T1000 (cell line): Measurements from ENCODE around the gene WNT3.
A peak's percentile ranks its signal among the peaks of the same experiment; 100 is the strongest.
"Not testable (repeated sequence)": the region's sequence is repeated elsewhere in the genome, so short reads cannot be mapped to it uniquely, and the experiment has no call there.

ENCODE experiments used
- DNase-seq: peaks from one replicate; lab custom pipeline; 2025; ENCODE audit warnings: mixed read lengths; lab: John Stamatoyannopoulos, UW

The WNT3 gene

DNA sequence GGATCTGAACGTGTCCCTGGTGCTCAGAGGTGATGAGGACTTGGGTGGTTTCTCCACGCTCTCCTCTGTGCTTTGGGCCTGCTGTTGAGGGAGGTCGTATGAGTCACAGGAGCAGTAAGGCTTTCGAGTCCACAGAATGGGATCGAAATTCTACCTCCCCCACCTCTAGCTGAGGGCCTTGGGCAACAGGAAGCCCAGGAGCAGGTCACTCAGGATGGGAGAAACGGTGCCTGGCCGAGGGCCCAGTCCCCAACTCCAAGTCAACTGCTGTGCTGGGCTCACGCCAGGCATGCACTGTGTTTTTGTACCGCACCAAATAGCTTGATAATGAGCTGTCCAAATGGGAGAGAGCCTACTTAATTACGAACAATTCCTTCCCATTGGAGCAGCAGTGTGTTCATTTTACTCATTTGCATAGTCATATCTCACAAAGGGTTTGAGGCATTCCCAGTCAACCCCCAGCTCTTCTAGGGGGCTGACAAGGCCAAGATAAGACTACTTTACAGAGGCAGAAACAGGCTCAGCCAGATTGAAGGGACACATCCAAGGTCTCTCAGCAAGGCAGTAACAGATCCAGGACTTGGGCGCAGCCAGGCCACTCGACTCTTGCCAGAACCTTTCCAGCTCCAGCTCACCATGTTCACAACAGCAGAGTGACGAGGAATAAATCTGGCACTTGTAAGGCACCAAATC, 53.6 kb downstream of the WNT3 start:
- peak; percentile 88 for DNase-seq

DNA sequence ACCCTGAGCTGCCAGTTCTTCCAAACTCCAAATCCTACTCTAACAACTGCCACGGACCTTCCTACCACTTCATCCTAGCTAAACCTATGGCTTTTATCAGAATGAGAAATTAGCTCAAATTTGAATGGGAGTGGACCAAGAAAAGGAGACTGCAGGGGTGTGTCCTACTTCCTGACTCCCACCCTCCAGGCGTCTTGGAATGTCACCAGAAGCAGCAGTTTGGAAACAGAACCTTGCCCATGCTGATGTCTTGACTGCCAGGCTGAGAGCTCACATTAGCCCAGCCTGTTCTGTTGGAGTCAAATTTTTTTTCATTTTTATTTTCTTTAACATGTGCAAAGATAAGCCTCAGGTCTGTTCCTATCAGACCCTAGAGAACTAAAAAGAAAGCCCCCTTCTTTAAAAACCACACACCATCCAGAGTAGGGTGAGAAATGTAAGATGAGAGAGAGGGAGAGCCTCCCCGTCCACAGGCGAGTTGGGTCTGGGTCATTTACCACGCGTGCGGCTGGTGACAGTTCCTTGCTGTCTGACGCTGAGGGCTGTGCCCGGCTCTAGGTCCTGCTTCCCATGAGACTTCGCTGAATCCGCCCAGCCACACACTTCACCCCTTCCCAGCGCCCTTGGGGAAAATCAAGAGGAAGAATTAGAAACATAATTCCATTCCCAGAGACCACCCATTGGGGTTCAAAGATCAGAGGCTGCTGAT, 54.3 kb downstream of the WNT3 start:
- DNase-seq, result no peak

DNA sequence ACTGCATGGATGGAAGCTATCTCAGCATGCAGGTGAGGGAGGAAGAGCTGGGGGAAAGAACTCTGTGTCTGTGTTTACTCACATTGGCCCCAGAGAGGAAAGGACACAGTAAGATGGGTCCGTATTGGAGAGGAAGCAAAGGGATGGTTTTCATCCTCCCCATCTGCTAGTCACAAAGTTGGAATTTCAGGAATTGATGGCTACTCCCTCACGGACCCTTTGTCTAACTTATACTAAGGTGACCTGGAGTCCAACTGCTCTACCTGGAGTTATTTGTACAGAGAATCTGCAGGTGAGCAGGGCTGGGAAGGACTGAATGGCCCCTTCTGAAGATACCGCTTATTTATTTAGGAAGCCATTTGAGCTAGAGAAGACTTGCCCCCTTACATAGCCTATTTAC, 55.1 kb downstream of the WNT3 start:
- DNase-seq, result no peak

DNA sequence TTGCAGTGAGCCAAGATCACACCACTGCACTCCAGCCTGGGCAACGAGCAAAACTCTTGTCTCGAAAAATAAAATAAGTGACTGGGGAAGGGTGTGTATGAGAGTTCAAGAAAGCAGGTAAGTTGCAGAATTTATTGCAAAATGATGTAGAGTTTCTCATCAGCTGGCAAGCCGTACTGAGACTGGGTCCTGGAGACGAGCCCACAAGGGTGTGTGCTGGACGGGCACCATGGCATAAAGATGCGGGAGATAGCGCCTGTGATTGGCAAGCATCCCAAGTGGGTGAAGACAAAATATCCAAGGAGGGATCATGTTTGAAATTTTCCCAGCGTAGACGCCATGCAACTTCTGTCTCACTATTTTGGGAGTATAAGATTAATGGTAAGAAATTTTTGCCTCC, 59.4 kb downstream of the WNT3 start:
- DNase-seq, result no peak

DNA sequence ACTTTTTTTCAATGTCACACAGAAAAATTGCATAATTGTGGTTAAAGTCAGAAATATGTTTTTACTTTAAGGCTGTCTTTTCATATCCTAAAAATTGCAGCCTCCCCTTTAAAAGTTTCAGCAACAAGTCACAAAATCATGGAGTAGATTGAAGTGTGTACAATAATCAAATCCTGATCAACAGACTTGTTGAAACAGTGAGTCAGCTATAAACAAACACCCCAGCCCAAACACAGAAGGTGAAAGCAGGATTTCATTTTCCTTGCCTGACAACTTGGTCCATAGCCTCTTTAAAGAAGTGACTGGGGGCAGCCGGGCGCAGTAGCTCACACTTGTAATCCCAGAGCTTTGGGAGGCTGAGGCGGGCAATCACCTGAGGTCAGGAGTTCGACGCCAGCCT, 59.9 kb downstream of the WNT3 start:
- DNase-seq, result no peak

DNA sequence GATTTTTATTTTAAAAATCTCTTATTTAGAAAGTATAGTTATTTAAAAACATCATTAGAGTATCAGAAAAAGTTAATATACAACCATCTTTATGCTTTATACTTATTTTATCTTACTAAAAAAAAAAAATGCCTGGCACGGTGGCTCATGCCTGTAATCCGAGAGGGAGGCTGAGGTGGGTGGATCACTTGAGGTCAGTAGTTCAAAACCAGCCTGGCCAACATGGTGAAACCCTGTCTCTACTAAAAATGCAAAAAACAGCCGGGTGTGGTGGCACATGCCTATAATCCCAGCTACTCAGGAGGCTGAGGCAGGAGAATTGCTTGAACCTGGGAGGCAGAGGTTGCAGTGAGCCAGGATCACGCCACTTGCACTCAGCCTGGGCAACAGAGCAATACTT, 60.9 kb downstream of the WNT3 start:
- not testable (repeated sequence) for DNase-seq

DNA sequence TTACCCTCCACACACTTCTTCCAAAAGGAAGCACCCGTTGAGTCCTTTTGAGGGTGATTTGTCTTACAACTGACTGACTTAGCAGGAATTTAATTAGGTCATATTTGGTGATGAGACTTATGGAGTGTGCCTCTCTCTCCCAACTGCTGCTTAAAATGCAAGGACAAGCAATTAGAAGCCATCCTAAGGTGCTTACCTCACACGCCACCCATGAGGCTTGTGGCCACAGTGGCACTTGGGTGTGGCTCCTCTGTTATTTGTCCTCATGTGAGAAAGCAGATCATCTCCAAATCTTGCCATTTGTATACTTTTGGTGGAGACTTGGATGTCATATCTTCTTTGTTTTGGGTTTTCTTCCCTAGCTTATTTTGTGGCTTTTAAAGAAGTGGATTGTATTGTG, 61.6 kb downstream of the WNT3 start:
- DNase-seq, result no peak

DNA sequence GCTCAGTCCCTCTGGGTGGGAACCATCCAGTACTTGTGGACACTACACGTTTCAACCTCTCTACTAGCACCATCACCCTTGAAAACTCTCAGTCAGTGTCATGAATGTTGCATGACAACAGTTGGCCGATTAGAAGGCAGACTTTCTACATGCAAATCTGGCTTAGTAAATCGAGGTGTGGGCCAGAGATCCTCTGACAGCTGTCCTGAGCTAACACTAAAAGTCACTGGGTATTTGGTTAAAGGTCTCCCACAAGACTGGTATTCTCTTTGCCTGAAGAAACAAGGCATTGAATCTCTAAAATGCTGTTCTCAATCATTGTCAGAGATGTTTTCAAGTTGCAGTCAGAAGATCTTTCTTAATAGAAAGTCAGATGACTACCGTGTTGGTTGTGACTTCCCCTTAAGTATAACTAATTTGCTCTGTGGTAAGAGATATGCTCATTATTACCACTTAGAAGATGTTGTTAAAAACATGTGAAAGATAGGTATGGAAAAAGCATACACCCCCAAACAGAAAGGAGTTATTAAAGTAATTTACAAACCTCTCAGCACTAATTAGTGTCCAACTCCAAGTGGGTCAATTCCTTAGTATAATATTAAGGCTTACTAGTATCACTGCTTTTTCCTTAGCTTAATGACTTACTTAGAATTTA, 62.3 kb downstream of the WNT3 start:
- DNase-seq, result no peak

DNA sequence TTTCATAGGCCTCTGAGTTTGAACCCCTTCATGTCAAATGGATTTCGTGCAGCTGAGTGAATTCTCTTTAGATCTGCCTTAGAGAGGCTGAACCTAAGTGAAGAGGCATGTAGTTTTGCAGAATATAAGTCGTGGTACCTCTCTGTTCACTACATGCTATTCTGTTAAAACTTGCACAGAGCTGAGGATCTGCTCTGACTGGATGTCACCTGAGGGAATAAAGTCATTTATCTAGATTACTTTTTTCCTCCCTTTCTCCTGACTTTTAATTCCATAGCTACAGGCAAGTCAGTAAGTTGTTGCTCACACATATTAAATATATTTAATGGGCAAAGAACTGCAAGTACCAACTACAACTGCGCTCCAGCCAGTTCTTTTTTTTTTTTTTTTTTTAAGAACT, 64.7 kb downstream of the WNT3 start:
- DNase-seq, result no peak

DNA sequence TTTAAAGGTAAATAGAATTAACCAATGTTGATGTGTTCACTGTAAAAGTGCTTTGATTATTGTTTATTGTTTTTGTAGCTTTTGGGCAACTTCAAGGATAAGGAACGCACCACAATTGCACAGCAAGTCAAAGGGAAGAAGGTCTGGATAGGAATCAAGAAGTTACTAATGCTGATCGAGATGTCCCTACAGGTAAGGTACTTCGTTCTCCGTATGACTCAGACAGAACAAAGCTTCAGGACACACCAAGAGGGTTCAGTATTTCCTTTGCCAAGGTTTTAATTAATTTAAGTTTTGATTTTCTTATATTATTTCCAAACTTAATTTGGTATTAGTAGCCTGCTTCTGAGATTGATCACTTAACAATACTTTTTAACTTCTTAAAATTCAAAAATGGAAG, 67.1 kb downstream of the WNT3 start:
- DNase-seq, result no peak

DNA sequence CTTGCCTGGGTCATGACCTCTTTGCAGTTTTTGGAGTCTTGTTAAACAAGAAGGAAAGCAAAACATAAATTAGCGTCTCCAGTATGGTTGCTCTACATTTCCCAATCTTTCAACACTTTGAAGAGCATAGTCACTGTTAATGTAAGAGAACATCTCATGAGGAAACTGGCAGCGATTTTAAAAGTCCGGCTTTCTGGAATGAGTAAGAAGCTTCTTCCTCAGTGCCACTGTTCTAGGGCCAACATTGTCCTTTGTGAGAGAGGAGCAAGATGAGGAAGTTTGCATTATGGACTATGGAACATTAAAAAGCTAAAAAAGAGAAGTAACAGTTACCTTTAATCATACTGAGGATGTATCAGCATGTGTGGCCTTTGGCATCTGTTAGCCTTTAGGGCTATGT, 73.1 kb downstream of the WNT3 start:
- no peak for DNase-seq

DNA sequence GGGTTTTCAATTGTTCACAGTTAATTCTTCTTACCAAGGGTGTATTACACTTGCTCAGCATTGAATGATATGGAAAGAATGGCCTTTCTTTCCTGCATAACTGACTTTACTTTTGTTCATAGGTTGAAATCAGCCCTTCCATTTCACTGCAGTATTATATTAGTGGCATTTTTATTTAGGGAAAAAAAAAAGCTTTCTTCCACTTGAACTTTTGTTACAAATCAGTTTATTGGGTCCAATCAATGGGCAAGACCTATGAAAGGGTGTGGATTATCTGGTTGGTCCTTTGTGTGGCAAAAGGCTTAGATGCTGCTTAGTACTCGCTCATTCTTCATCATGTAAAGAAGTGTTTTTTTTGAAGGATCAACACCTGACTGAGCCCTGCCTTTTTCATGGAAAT, 74.1 kb downstream of the WNT3 start:
- DNase-seq, result no peak

DNA sequence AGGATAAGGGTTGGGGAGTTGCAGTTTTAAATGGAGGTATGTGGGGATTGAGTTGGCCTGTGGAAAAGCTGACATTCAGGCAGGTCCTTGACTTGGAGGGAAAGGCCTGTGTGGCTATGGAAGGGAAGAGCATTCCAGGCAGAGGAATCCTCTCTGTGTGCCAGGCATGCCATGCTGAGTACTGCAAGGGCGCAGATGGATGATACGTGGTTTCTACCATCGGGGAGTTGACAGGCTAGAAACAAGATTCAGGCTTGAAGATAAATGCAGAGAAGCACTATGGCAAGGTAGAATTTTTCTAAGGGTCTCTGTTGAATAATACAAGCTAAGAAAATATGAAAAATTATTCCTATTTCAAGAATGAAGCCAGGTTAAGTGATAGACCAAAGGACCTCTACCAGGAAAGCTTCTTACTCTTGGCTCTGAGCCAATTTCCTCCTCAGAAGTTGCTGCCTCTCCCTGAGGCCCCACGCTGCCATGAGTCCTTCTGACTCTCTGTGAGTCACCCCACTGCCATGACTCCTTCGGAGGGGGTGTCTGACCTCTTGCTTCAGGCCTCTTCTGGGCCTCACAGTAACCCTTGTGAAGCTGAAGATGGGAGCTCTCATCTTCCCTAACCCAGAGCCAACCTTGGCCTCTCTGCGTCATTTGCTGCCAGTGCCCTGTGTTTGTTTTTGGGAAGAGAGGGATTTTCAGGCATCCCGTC, 75.8 kb downstream of the WNT3 start:
- peak; percentile 70 for DNase-seq

DNA sequence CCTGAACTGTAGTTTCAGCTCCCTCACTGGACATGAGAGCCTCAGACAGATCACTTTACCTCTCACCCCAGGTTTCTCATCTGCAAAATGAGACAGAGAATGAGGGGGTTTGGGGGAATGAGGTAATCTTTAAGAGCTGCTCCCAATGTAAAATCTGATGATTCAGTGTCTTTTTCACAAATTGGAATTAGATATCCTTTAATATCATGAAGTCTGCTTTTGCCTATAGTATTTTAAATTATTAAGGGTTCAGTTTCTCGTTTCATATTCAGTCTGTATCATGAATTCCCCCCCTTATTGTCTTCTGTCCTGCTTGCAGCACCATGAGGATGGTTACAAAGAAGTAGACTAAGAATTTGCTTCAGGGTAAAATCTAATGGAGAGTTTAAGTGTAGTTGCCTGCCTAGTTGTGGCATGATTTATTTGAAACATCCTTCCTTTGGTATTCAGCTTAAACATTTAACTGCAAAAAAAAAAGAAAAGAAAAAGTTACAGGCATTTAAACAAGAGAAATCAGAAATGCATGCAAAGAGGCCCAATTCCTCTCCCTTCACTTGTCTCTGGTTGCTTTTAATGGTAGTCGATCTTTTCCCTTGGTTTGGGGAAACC, 77.3 kb downstream of the WNT3 start:
- DNase-seq, result no peak

DNA sequence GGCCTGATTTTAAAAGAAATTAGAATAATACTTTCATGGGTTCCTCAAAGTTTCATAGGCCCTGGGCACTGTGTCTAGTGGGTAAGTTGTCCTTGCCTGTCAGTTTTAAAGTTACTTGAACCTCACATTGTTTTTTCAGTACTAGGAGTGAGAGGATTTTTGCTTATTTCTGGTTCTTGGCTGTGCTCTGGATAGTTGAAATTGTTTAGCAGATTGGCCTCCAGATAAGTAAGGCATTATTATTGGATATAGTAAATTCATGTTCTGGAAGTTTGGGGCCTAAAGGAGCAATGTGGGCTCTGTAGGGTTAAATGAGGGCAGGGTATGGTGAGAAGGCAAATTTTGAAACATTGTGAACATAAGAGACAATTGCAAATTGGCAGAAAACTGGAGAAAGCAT, 78.5 kb downstream of the WNT3 start:
- DNase-seq, result no peak

DNA sequence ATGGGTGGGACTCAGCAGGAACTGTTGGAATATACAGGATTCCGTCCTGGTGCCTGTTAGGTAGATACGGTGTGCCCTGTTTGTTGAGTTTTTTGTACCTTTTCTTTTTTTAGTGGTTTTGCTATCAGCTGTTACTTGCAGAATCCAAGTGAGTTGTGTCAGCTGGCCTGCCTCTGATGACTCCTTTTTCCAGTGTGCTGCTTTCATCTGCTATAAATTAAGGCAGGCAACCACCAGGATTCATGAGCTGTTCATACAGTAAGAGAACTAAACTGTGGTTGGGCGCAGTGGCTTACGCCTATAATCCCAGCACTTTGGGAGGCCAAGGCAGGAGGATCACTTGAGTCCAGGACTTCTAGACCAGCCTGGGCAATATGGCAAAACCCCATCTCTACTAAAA, 79.9 kb downstream of the WNT3 start:
- no peak for DNase-seq

DNA sequence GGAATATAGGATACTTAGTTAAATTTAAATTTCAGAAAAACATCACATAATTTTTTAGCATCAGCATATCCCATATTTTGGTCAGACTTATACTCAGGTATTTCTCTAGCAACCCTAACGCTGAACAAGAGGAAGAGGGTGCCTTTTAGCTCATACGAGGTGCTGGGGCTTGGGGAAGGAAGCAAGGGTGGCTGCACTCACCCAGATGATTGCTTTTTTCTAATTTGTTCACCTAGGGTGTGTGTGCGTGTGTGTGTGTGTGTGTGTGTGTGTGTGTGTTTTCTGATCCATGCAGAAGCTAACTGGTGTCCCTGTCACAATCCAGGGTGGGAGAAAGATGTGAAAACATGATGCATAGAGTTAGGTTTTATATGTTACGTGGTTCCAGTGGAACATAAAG, 81.2 kb downstream of the WNT3 start:
- DNase-seq, result no peak

DNA sequence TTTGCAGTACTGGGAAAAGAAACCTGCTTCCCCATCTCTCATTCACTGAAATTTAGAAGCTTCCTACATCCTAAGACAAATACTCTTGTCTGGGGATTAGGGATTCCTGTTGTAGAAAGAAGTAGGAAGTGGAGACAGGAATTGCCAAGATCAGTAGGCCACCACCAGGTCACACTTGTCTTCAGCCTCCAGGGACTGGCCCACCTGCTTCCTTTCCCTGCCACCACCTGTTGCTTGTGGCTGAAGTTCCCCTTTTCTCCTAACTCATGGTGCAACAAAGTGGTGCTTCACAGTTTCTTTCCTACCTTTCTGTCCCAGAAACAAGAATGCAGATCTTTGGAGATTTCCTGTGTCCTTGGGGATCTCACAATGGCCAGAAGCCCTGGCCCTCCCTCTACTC, 82.4 kb downstream of the WNT3 start:
- DNase-seq, result no peak

DNA sequence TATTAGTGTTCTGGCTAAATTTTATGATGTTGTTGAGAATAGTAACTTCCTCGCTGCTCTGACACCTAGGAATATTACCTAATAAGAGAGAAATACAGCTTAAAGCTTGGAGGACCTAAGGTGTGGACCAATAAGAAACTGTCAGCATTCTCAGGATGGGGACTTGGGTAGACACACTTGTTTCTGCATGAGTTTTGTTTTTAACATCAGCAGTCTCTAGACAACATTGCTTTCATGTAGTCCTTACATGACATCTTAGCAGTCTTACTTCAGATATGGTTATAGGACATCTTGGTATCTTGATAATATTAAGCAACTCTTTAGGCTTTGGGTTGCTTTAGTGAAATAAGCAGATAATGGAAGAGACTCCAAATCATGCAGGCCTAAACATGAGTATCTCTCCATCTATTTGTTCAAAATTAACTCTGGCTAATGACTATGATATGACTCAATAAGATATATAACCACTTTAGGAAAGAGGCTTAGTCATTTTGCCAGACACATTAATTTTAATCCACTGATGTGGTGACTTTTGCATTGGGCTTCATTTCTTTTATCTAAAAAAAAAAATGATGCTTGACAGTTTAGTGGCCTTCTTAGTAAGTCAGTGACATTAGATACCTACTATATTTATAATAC, 84.5 kb downstream of the WNT3 start:
- no peak for DNase-seq

DNA sequence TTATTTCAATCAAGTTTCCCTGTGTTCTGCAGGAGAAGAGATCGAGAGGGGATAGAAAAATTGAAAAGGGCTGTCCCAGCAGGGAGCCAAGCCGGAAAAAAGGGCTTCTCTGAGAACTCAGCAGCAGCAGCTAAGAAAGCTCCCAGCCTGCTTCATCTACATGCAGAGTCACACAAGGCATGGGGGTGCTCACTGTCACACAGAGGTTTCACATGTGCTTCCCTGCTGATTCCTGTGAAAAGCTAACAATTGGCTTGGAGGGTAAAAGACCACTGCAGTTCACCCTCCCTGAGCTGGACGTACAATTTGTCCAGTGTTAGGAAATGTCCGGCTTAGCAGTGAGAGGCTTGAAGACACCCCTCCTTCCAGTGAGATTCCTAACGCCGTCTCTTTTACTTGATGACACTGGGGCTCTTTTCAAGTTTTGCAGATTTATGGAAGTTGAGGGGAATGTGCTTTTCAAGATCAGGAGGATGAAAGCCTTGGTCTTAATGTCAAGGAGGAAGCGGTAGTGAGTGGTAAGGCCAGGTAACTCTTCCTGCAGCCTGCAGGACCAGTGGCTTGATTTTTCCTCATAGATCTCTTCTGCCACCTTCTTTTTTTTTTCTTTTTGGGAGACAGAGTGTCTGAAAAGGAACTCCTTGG, 85.6 kb downstream of the WNT3 start:
- no peak for DNase-seq

DNA sequence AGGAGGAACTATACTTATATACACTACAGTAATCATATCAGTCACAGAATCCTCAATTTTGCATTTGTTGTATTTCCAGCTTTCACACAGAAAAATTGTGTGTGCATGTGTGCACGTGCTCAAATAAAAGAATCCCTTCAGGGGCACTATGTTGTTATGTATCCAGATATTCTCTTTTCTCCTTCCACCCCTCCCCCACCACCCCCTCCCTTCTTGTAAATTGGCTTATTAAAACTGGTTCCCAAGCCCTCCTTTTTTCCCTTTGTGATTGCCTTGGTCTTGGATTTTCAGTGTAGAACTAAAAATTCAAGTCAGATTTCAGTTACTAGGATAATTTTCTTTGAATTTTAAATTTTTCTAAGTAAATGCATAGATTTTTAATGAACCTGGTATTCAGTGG, 86.3 kb downstream of the WNT3 start:
- no peak for DNase-seq
